Fibroblast of mammary gland (primary cell): ENCODE data around the gene BLNK.

Experiments
- DNase-seq: peaks from one replicate; pipeline ENCODE4 v3.0.0-alpha.2; 2010; ENCODE audit warnings: low read depth
- H3K4me3 ChIP-seq: 2 replicates; pipeline ENCODE4 v1.5.1; 2011; ENCODE audit warnings: low read depth, mild to moderate bottlenecking, low read length, moderate library complexity; ENCODE audit not compliant: control insufficient read depth
- CTCF ChIP-seq: conservative IDR thresholded peaks from 2 replicates; pipeline ENCODE4 v1.5.1; 2011; ENCODE audit warnings: low read depth, low read length, inconsistent platforms; ENCODE audit not compliant: control insufficient read depth, insufficient read depth

The BLNK gene

GRCh38 chr10:96222441-96222840, 48.9 kb downstream of the BLNK start:
- TF ChIP-seq CTCF, result no peak
- no peak for DNase-seq

DNA sequence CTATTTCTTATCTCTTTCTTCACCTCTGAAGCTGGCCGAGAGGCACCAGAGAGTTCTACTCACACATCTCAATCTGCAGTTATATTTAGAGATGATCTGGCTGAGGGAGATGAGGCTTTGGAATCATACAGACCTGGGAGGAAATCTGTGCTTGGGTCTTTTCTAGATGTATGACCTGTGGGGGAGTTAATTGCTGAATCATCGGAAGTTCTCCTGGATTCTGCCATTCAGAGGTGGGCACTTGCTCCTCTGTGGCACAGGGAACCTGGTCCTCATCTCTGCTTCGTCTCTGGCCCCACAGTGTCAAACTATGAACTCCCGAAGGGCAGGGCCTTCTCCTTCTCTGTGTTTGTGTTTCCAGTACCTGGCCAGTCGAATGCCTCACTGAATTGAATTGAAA, 52.5 kb downstream of the BLNK start:
- DNase-seq, result no peak
- no peak for TF ChIP-seq CTCF
- H3K4me3 ChIP-seq, result no peak overlapping the region

More at GRCh38 chr10:96222441-96222840, 48.9 kb downstream of the BLNK start:
- no peak overlapping the region for H3K4me3 ChIP-seq

DNA sequence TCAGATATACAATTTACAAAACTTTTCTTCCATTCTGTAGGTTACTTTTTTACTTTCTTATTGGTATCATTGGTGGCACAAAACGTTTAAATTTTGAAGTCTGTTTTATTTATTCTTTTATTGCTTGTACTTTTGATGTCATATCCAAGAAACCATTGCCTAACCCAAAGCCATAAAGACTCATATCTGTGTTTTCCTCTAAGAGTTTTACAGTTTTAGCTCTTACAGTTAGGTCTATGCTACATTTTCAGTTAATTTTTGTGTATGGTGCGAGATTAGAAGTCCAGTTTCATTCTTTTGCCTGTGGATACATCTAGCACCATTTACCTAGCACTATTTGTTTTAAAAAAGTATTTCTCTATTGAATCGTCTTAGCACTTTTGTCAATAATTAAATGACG, 53.7 kb downstream of the BLNK start:
- no peak overlapping the region for H3K4me3 ChIP-seq
- no peak for DNase-seq
- no peak for TF ChIP-seq CTCF

DNA sequence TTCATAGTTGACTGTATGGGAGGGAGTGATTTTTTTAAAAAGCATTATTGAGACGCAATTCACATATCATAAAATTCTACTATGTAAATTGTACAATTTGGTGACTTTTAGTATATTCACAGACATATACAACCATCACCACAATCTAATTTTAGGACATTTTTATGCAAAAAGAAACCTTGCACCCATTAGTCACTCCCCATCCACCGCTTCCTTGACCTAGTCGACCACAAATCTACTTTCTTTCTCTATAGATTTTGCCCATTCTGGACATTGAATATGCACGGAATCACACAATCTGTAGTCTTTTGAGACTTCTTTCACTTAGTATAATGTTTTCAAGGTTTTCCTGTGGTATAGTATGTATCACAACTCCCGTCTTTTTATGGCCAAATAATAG, 54.6 kb downstream of the BLNK start:
- DNase-seq, result no peak
- H3K4me3 ChIP-seq, result no peak overlapping the region
- TF ChIP-seq CTCF, result no peak

GRCh38 chr10:96212911-96213310, 58.5 kb downstream of the BLNK start:
- no peak overlapping the region for H3K4me3 ChIP-seq
- DNase-seq, result no peak
- TF ChIP-seq CTCF, result no peak

DNA sequence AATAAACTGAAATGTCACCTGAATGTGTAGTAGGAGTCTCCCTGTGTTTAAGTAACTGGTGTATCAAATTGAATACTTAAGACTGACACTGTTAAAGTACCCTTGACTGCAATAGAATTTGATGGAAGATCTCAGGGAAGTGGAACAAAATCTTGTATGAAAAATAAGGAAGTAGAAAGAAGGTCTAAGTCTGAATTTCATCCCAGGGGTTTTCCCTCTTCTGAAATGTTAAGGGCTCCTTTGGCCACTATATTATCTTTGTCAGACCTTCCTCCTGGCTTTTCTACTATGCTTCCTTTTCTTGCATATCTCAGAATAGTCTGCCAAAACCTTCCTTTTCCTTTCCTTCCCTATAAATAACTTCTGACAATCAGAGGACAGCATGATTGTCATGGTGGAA, 59.6 kb downstream of the BLNK start:
- DNase-seq, result no peak
- TF ChIP-seq CTCF, result no peak

DNA sequence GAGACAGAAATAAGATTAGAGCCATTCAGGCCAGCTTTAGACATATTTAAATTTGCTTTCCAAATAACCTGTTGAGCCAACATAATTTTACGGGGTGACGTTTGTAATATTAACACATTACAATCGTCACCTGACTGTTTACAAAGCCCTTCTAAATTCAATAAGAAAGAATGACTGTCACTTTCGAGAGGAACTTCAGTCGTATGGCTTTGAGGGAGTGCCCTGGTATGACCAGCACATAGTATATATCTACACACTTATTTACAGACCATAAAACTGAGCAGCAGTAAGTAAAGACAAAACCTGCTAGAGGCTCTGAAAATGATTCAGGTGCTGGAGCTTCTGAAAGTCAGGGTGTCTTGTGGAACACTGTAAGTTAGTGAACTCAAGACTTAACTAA, 62.4 kb downstream of the BLNK start:
- H3K4me3 ChIP-seq, result no peak overlapping the region
- DNase-seq, result no peak
- no peak for TF ChIP-seq CTCF

More for the DNA sequence above, 59.6 kb downstream of the BLNK start:
- H3K4me3 ChIP-seq, result no peak overlapping the region
